NCI-H526 treated with DMSO at 0.1 percent for 48 hours (cell line): ENCODE results near the gene ADH4.
"Not testable (repeated sequence)": the region's sequence is repeated elsewhere in the genome, so short reads cannot be mapped to it uniquely, and the experiment has no call there.

Source experiments
- DNase-seq: peaks from one replicate; lab custom pipeline; 2025; lab: John Stamatoyannopoulos, UW

Gene ADH4

DNA sequence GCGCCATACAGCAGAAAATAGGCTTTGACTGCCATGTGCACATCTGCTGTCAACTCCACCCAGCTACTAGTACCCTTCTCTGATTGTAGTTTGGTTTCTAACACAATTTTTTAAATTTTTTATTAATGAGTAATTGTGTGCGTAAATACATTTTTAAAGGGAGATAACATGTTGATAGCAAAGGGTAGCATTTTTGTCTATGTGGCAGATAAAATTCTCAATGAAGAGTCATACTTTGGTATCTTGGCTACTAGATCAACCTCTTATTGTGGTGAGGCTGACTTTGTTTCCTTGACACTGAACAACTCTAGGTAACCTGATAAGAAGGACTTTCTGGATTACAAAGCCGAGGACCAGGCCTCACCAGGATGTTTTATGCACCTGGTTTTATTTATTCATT, 9.5 kb downstream of the ADH4 start:
- DNase-seq = no peak

DNA sequence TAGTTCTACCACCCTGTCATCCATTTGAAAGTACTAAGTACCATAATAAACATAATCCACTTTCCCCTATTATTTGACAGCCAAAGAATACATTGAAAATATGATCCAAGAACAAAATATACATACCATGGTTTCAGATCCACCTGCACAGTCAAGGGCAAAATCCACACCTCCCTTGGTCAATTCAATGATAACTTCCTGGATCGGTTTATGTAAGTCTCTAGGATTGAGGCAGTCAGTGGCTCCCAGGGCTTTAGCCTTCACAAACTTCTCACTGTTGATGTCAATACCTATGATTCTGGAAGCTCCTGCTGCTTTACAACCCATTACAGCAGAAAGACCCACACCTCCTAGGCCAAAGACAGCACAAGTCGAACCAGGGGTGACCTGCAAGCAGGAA, 12.7 kb downstream of the ADH4 start:
- no peak for DNase-seq

DNA sequence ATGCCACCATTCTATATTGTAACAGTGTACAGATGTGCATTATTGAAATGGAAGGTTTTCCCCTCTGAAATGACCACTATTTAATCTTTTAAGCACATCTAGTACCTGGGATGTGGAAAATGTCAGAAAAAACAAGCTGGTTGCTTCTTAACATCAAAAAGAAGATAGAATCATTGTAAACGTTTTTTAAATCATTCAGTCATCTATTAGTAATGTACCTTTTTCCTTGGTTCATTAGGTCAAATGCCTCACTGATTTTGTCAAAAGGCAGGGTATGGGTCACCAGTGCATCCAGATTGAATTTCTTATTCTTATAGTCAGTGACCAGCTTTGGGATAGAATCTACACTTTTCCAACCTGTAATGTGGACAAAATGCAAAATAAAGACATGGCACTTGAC, 17.7 kb downstream of the ADH4 start:
- no peak for DNase-seq

DNA sequence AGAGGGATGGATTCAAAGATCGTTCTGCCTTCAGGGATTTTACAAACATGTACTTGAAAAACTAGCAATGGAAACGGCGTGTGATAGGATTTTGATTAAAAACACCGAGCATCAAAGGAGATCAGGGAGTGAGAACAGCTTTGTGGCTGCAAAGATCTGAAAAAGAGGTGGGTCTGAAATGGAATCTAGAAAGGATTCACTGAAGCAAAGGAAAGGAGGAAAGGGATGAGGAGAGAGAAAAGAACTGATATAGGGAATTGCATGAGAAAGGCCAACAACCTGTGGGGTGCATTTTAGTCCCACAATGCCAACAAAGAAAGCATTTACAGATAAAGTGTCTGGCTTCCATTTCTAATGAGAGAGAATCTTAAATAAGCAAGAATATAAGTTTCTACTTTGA, 23.1 kb downstream of the ADH4 start:
- no peak for DNase-seq

DNA sequence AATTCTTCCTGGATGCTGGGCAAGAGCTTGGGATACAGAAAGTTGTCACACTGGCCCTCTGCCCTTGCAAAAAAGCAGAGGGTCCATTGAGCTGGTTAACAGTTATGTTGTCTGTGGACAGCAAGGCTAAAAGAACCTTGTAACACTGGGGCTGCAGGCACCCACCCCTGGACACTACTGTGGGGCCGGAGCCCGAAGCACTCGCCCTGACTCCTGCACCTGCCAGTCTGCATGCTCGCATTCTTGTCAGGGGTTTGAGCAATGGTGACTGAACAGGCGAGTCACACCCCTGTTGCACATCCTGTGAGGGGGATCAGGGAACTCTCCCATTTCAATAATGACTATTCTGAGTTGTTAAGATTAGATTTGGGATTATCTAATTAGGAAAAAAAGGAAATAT, 23.6 kb downstream of the ADH4 start:
- no peak for DNase-seq

DNA sequence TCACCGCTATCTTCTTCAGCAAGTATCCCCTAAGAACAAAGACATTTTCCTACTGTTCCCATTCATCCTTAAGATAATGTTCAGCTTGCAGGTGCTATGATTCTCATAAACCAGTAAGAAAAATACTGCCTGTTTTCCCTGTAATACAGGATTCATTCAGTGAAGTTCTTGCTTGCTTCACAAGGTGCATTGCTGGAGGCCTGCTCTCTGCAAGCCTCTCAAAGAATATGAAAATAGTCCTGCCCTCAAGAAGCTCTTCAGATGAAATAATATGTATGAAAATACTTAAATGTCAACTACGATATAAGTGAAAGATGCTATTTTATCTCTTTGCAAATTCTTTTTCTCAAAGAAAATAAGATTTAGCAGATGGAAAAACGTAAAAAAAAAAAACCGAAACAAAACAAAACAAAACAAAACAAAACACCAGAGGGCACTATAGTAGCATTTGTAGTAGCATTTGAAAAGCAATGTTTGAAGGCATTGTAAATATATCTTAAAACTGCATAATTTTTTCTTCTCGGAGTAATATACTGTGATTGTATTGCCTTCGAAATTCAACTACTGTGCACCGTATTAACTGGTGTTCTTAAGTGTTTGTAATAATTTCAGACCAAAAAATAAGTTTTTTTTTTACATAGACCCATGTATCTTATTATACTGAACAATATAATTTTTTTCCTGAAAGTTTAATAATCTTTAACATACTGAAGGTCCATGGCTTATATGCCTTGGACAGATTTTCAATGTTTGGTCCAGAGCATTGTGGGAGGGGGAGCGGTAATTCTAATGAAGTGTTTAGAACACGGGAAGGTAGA, 26.0 kb downstream of the ADH4 start:
- peak; percentile 27 for DNase-seq

DNA sequence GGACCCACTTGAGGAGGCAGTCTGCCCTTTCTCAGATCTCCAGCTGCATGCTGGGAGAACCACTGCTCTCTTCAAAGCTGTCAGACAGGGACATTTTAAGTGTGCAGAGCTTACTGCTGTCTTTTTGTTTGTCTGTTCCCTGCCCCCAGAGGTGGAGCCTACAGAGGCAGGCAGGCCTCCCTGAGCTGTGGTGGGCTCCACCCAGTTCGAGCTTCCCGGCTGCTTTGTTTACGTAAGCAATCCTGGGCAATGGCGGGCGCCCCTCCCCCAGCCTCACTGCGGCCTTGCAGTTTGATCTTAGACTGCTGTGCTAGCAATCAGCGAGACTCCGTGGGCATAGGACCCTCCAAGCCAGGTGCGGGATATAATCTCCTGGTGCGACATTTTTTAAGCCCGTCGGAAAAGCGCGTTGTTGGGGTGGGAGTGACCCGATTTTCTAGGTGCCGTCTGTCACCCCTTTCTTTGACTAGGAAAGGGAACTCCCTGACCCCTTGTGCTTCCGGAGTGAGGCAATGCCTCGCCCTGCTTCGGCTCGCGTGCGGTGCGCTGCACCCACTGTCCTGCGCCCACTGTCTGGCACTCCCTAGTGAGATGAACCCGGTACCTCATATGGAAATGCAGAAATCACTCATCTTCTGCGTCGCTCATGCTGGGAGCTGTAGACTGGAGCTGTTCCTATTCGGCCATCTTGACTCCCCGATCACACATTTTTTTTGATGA, 26.8 kb downstream of the ADH4 start:
- DNase-seq = not testable (repeated sequence)

DNA sequence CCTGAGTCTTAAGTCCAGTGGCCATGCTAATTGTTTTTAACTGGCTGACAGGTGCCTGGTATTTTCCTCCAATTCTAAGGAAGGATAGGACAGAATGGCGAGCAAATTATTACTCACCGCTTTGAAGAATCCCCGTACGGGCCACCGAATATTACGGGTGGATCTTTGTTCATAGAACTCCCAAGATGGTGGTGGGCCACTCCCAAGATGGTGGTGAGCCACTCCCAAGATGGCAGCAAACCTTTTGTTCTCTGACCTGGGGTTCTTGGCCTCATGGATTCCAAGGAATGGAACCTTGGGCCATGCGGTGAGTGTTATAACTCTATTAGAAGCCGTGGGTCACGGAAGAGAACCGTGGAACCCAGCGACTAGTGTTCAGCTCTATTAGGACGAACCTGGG, 34.8 kb downstream of the ADH4 start:
- not testable (repeated sequence) for DNase-seq

DNA sequence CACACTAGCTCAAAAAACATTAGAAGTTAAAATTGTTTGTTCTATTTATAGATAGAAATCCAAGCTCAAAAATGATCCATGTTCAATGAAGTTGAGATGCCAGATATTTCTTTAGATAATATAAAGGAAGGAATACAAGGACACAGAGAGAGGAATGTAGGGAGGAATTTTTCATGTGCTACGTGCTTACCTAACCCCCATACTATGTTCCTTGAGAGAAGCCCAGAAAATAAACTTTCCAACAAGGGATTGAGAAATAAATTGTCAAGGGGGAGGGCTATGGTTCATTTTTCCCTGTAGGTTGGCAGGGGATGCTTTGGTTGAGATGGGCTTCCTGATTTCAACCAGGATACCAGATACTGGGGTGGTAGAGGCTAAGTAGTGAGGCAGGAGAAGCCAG, 39.9 kb downstream of the ADH4 start:
- no peak for DNase-seq

DNA sequence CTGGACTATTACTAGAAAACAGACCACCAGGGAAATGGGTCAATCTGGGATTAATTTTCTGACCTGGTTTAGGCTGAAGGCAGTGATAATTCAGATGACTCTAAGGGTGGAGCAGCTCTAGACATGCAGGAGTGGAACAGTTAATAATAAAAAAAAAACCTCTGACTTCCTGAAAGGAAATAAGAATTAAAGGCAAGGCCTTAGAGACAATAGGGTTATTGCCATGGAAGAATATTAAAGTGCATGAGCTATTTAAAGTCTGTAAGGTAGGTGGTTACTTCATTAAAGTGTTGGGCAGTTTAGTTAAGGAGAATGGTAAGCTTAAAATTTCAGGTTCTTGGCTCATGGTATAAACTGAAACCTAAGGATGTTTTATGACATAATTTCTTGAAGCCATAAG, 40.9 kb downstream of the ADH4 start:
- no peak for DNase-seq

DNA sequence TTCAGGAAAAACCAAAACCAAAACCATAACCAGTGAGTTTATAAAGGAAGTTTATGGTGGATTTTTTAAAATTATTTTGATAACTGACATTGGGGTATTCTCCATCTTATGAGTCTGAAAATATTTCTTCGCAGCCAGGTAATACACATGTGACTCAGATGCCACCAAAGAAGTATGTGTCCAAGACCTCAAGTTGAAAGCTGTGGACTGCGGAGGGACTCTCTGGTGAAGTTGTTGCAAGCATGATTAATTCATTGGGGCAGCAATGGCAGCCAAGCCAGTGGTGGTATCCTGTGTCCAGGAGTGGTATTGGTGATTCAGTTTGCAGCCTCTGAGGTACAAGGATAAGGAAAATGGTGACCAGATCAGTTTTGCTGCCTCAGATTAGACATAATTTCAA, 41.5 kb downstream of the ADH4 start:
- no peak for DNase-seq

DNA sequence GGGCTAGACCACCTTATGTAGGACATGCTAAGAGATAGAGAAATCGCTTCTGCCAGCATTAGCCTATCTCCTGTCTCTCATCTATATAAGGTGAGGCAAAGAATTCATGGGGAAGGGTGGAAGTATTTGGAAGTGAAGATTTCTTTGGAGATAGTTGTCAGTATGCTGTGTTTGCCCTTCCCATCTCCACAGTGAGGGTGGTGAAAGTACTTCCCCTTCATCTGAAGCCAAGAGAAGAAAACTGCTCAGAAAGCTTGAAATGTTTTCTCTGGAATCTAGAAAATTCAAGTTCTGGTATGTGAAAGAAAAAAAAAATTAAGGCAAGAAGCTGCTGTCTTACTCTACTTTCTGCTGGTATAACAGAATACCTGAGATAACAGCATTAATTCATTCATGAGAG, 43.2 kb downstream of the ADH4 start:
- no peak for DNase-seq

DNA sequence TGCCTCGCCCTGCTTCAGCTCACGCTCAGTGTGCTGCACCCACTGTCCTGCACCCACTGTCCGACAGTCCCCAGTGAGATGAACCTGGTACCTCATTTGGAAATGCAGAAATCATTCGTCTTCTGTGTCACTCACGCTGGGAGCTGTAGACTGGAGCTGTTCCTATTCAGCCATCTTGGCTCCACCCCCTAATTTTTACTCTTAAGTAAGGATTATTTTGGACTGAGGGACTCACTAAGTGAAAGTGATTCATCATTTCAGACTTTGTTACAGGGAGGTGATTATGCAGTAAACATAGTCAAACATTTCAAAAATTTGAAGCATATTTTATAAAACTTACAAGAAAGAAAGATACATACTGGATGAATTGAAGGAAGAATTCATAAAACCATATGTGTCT, 44.3 kb downstream of the ADH4 start:
- DNase-seq = not testable (repeated sequence)

DNA sequence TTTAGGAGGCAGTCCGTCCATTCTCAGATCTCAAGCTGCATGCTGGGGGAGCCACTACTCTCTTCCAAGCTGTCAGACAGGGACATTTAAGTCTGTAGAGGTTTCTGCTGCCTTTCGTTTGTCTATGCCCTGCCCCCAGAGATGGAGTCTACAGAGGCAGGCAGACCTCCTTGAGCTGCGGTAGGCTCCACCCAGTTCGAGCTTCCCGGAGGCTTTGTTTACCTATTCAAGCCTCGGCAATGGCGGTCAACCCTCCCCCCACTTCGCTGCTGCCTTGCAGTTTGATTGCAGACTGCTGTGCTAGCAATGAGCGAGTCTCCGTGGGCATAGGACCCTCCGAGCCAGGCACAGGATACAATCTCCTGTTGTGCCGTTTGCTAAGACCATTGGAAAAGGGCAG, 44.8 kb downstream of the ADH4 start:
- DNase-seq = no peak

DNA sequence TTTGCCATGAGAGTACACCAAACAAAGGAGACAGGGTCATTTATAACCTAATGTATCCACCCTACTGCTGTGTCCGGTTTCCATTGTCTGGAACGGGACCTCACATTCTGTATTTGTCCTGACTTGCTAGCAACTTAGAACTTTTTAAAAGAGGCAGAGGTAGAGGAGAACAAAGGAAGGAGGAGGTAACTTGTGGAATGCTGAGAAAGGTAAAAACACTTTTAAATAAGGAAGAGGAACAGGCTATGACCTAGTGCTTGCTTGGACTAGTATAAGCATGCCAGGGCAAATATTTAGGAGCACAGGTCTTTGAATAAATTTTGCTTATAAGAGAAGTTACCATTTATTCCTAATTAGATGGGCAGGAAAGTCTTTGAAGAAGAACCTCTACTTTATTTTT, 52.3 kb downstream of the ADH4 start:
- not testable (repeated sequence) for DNase-seq

DNA sequence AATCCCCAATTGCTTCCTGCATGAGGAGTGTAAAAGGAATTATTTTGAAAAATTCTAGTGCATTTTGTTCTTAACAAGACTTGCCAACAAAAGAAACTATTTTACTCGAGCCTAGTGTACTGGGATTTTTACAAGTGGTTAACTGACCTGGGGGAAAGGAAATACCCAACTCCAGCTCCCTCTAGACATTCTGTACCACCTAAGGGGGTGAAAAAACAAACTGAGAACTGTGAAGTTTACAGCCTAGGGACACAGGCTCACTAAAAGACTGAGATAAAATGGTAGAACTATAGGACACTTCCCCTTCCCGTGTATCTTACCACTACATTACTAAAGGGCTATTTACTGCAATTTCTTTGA, 52.9 kb downstream of the ADH4 start:
- DNase-seq = no peak

DNA sequence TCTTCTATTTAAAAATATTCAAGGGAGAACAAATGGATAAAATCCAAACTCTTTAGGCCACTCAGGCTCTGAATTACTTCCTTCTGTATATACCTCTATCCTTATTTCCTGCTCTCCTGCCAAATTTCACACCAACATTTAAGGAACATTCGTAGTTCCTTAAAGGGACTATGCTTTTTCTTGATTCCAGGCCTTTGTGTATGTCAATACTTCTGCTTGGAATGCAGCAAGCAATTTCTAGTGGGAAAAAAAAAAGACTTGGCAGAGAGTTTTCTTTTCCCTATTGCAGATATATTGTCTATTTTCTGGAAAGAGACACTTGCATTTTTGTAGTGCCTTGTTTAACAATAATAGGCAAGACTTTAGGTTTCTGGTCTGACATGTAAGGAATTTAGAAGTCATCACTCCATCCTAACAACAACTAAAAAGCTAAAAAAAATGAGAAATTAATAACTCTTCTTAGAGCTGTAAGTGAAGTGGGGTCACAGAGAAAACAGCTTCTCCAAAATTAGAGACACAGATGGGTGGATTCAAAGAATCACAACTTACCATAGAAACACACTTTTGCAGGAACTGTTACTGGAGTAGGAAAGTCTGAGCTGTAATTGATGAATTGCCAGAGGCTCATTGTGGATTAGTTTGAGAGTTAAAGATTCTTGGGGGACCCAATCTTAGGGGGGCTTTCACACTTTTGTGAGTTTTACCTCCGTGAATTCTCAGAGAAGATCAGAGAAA, 53.4 kb downstream of the ADH4 start:
- no peak for DNase-seq

DNA sequence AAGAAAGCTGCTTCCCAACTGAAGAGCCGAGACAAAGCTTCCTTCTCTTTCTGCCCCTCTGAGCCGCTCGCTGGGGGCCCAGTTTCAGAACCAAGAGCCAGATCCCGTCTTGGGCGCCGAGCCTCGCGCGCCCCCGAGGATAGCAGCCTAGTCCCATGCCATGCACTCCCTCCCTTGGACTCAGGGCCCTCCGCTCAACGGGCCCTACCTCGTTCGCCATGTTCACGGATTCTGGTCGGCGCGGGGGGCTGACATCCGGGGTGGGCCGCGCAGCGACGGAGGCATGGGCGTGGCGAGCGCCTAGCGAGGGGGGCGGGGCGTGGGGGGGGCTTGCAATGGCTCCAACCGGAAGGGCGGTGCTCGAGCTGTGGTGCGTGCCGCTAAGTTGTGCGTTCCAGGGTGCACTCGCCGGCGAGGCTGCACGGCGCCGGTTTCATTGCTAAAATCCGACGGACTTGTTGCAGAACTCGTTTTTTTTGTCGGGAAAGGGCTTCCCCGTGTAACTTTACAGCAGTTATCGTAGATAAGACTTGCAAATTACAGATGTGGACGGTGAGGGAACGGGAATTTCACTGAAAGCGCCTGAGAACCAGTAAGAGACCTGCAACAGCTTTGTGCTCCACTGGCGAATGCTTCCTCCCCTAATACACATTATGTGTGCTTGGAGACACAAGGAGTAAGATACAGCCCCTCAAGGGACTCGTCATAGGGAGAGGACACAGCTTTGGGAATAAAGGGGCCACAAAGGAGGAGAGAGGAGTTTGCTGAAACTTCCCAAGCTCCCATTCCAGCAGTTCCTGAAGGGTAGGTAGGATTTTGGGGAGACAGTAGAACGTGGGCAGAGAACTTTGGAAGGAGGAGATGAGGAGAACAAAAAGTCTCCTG, 55.4 kb downstream of the ADH4 start, which contains the start of gene ADH5:
Gene ADH5 (minus strand): TSS at position 308 of the 885 bp plus-strand sequence. CDS start 88 bp downstream, at position 220.
- DNase-seq = peak; percentile 58

DNA sequence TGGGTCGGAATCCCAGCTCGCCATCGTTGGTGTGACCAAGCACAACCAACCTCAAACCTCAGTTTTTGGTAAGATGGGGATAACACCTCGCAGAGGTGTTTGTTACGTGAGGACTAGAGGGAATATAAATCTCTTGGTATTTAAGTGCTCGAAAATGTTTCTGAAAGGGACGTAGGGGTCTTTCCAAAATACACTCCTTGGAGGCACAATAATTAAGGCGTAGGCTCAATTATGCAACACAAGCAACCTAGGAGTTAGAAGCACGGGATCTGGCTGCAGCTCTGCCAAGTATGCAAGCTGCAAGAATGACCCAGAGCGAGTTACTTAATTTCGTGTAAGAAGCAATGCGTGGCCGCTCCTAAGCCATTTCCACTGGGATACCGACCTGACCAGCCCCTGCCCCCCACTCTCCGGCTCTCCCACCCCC, 56.1 kb downstream of the ADH4 start:
- DNase-seq = peak; percentile 32

DNA sequence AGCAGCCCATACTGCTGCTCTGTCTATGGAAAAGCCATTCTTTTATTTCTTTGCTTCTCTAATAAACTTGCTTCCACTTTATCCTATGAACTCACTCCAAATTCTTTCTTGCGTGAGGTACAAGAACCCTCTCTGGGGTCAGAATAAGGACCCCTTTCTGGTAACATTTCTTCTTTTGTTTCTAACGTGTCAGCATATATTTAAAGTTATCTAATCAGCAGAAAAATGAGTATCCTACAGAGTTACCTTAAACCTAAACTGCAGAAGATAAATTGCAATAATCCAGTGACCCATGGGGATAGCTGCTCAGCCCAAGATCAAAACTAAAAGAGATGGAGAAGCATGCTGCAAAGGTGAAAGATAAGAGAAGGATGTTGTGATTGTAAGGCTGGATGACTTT, 59.5 kb downstream of the ADH4 start:
- no peak for DNase-seq

DNA sequence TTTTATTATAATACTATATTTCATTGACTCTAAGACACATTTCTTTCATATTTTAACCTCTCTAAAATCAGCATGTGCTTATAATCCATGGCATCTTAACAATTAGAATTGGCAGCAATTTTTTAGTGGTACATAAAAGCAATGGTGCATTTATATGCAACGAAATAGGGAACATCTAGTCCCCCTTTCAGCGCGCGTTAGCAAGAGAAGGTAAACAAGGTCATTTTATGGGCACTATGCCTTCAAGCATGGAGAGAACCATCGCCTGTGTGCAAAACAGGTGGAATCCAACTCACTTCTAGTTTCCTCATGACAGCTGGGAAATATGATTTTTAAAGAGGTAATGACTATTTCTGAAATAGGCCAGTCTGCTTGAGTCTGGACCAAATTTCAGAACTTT, 61.9 kb downstream of the ADH4 start:
- DNase-seq = no peak

DNA sequence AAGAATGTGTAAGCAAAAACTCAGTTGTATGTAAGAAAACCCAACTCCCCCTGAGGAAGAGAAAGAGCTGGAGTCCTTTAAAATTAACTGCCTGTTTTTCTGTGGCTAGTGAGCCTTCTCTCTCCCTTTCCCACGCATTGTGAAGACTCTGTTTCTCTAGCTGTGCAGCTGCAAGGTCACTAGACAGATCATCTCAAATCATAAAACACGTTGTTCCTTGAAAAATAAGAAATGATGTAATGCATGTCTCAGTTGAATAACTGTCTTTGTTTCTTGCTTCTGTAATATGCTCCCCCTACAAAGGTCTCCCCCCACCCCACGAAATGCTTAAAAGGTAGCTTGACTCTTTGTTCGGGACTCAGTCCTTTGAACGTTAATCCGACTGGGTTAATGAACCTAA, 63.2 kb downstream of the ADH4 start:
- DNase-seq = not testable (repeated sequence)
